HCT116 (cell line): ENCODE measurements around the gene WDR27. TPM values are rescaled to one million over a fixed set of nuclear protein-coding genes. Genes with fewer than 3 reads are reported as not detected.

Experiments
- ATAC-seq: fragments of 200-7000 bp; cut with Tn5 transposase; 2 replicates; pipeline ENCODE4 v1.9.1; 2020; ENCODE audit warnings: mild to moderate bottlenecking, moderate library complexity
- BruUV-seq: library from RNA; stranded (reverse); fragments of 400-500 nt; replicated peaks from 2 replicates; lab custom pipeline; 2021; lab: Mats Ljungman, UMichigan
- CTCF ChIA-PET: fragments of 300-600 bp; sonication (Branson Sonifier 250); formaldehyde crosslinking; loops from one replicate; lab custom pipeline; 2021; ENCODE audit warnings: antibody characterized with exemption; lab: Charles Lee
- POLR2A ChIA-PET: fragments of 300-600, 350-600 bp; sonication (Branson Sonifier 250); formaldehyde crosslinking; loops from one replicate; lab custom pipeline; 2021; ENCODE audit warnings: antibody characterized with exemption; lab: Charles Lee
- RAD21 ChIA-PET, 2 experiments: fragments of 300-600 bp; sonication (Branson Sonifier 250); formaldehyde crosslinking; loops; one replicate each; lab custom pipeline; 2023; ENCODE audit warnings: low total read pairs in 2 of 2; ENCODE audit not compliant: uncharacterized antibody in 2 of 2, unreplicated experiment in 2 of 2, low non-redundant PET in 1 of 2; lab: Charles Lee
- DNase-seq: peaks from one replicate; pipeline ENCODE4 v3.0.0-alpha.2; 2010; ENCODE audit warnings: low read depth, low spot score
- H2AFZ ChIP-seq: fragments of 200-600 bp; shearing (Covaris generic), sonication (generic); 2 replicates; pipeline ENCODE4 v1.6.1; 2017; ENCODE audit warnings: low read depth, mixed run types, mixed read lengths, antibody characterized with exemption, low read length; ENCODE audit not compliant: poor library complexity, severe bottlenecking
- H3K27ac ChIP-seq: 2 replicates; pipeline ENCODE4 v1.5.1; 2012; ENCODE audit warnings: low read depth, low read length
- H3K27me3 ChIP-seq: fragments of 200-600 bp; sonication (generic); 2 replicates; pipeline ENCODE4 v1.6.1; 2016; ENCODE audit warnings: mixed run types, low read length, mixed read lengths; ENCODE audit not compliant: insufficient read depth
- H3K36me3 ChIP-seq, 2 experiments: fragments of 200-500 bp in 1 of 2; fragments of 200-600 bp in 1 of 2; sonication (Bioruptor generic) in 1 of 2; sonication (generic) in 1 of 2; 2 replicates each; pipeline versions ENCODE4 v1.5.1 to v1.6.1; 2014 to 2016; ENCODE audit warnings: low read length in 2 of 2, inconsistent platforms in 1 of 2, mixed read lengths in 1 of 2, mixed run types in 1 of 2; ENCODE audit not compliant: insufficient read depth in 2 of 2, control insufficient read depth in 1 of 2
- H3K4me1 ChIP-seq, 2 experiments: fragments of 200-600 bp in 1 of 2; sonication (generic) in 1 of 2; 2 replicates each; pipeline versions ENCODE4 v1.5.1 to v1.6.1; 2012 to 2017; ENCODE audit warnings: low read length in 2 of 2, inconsistent platforms in 1 of 2, mild to moderate bottlenecking in 1 of 2, mixed read lengths in 1 of 2, mixed run types in 1 of 2, moderate library complexity in 1 of 2; ENCODE audit not compliant: insufficient read depth in 2 of 2, control insufficient read depth in 1 of 2
- H3K4me2 ChIP-seq: fragments of 200-600 bp; sonication (generic); 2 replicates; pipeline ENCODE4 v1.6.1; 2017; ENCODE audit warnings: mixed run types, low read length, mixed read lengths
- H3K4me3 ChIP-seq, 2 experiments: fragments of 200-600 bp in 1 of 2; sonication (generic) in 1 of 2; replicated peaks in 1 of 2; 2 replicates each; pipeline ENCODE4 v1.5.1; 2011 to 2016; ENCODE audit warnings: low read length in 2 of 2, control low read depth in 1 of 2, low read depth in 1 of 2, mild to moderate bottlenecking in 1 of 2, mixed read lengths in 1 of 2, mixed run types in 1 of 2
- H3K79me2 ChIP-seq: fragments of 200-600 bp; sonication (generic); 2 replicates; pipeline ENCODE4 v1.6.1; 2017; ENCODE audit warnings: mild to moderate bottlenecking, mixed run types, low read length, moderate library complexity, mixed read lengths; ENCODE audit not compliant: insufficient read depth
- H3K9ac ChIP-seq: fragments of 200-600 bp; sonication (generic); 2 replicates; pipeline ENCODE4 v1.6.1; 2016; ENCODE audit warnings: low read length, mixed read lengths
- H3K9me2 ChIP-seq: fragments of 200-600 bp; sonication (generic), shearing (Covaris generic); 2 replicates; pipeline ENCODE4 v1.6.1; 2017; ENCODE audit warnings: mixed run types, mild to moderate bottlenecking, moderate library complexity; ENCODE audit not compliant: insufficient read depth
- H3K9me3 ChIP-seq, 2 experiments: fragments of 200-500 bp in 1 of 2; fragments of 200-600 bp in 1 of 2; sonication (Bioruptor generic) in 1 of 2; sonication (generic) in 1 of 2; 2 replicates each; pipeline ENCODE4 v1.6.1; 2014 to 2017; ENCODE audit warnings: low read length in 2 of 2, mixed read lengths in 2 of 2, inconsistent platforms in 1 of 2, low read depth in 1 of 2, mild to moderate bottlenecking in 1 of 2, mixed run types in 1 of 2, moderate library complexity in 1 of 2; ENCODE audit not compliant: control insufficient read depth in 1 of 2, insufficient read depth in 1 of 2
- H4K20me1 ChIP-seq: fragments of 200-600 bp; sonication (generic), shearing (Covaris generic); 2 replicates; pipeline ENCODE4 v1.6.1; 2017; ENCODE audit warnings: mixed run types, mild to moderate bottlenecking, moderate library complexity; ENCODE audit not compliant: insufficient read depth
- CTCF ChIP-seq, 3 experiments: fragments of 200-600 bp in 1 of 3; sonication (generic) in 1 of 3; IDR thresholded peaks in 2 of 3; conservative IDR thresholded peaks in 1 of 3; 2 replicates each; pipeline ENCODE4 v1.5.1; 2012 to 2017; ENCODE audit warnings: low read depth in 2 of 3, low read length in 2 of 3, antibody characterized with exemption in 1 of 3, borderline replicate concordance in 1 of 3, control low read depth in 1 of 3, mild to moderate bottlenecking in 1 of 3, mixed read lengths in 1 of 3, mixed run types in 1 of 3, moderate library complexity in 1 of 3; ENCODE audit not compliant: insufficient read depth in 1 of 3
- EGR1 ChIP-seq: IDR thresholded peaks from 2 replicates; pipeline ENCODE4 v1.6.1; 2012; ENCODE audit warnings: low read depth
- FOSL1 ChIP-seq: IDR thresholded peaks from 2 replicates; pipeline ENCODE4 v1.6.1; 2012; ENCODE audit warnings: low read depth
- JUND ChIP-seq: IDR thresholded peaks from 2 replicates; pipeline ENCODE4 v1.6.1; 2012
- POLR2A ChIP-seq: IDR thresholded peaks from 2 replicates; pipeline ENCODE4 v1.7.0; 2011; ENCODE audit warnings: borderline replicate concordance; ENCODE audit not compliant: insufficient read depth, insufficient read length; ENCODE audit errors: extremely low read depth
- POLR2AphosphoS5 ChIP-seq: IDR thresholded peaks from 2 replicates; pipeline ENCODE4 v1.6.1; 2011; ENCODE audit warnings: mild to moderate bottlenecking, low read depth, low read length, moderate library complexity
- RAD21 ChIP-seq: IDR thresholded peaks from 2 replicates; pipeline ENCODE4 v1.6.1; 2012; ENCODE audit warnings: low read depth, mild to moderate bottlenecking
- REST ChIP-seq: IDR thresholded peaks from 2 replicates; pipeline ENCODE4 v1.6.1; 2012; ENCODE audit warnings: low read depth
- SIN3A ChIP-seq: IDR thresholded peaks from 2 replicates; pipeline ENCODE4 v1.6.1; 2012; ENCODE audit warnings: low read depth
- SRF ChIP-seq: IDR thresholded peaks from 2 replicates; pipeline ENCODE4 v1.6.1; 2012; ENCODE audit warnings: low read depth
- TCF7L2 ChIP-seq: IDR thresholded peaks from 2 replicates; pipeline ENCODE4 v1.7.0; 2011; ENCODE audit warnings: borderline replicate concordance, inconsistent platforms; ENCODE audit not compliant: insufficient read depth, insufficient read length; ENCODE audit errors: extremely low read depth
- ZFX ChIP-seq: fragments of 450-650 bp; IDR thresholded peaks from 2 replicates; pipeline ENCODE4 v1.6.1; 2017
- ZNF274 ChIP-seq: fragments of 200-500 bp; sonication (Bioruptor generic); IDR thresholded peaks from 2 replicates; pipeline ENCODE4 v1.6.1; 2014; ENCODE audit warnings: mild to moderate bottlenecking, low read depth, low read length, inconsistent platforms
- intact Hi-C: fragments of 100-400 bp; cut with micrococcal nuclease; formaldehyde crosslinking; loops from 2 replicates; pipeline ENCODE4 v1.10.0; 2022
- total RNA-seq: library from RNA; stranded (reverse); gene quantifications from one replicate; pipeline ENCODE4 v1.2.1, GENCODE V29; 2021; ENCODE audit not compliant: unreplicated experiment

WDR27 gene
- total RNA-seq, 1 experiment from 2014 or later = 60.6 TPM

- H2AFZ ChIP-seq = no peak overlapping the region
These were observed 25.1 kb upstream of the WDR27 start for GRCh38 chr6:169726963-169727362.

GRCh38 chr6:169726049-169726400 lies 24.2 kb upstream of the WDR27 start:
- RAD21 ChIA-PET = no interaction called here
- H3K36me3 ChIP-seq = no peaks in the 10 kb centered on the region
- H3K9ac ChIP-seq = no peak overlapping the region
- POLR2A ChIA-PET = no interaction called here
- no peaks in the 10 kb centered on the region for H3K9me2 ChIP-seq
- no peak overlapping the region for H2AFZ ChIP-seq
- no TSS peak for BruUV-seq
- H3K4me1 ChIP-seq = peaks cover 19 to 27% of the 10 kb centered on the region in 2 experiments
- H3K4me3 ChIP-seq = no peak overlapping the region
- H3K9me3 ChIP-seq = no peaks in the 10 kb centered on the region
- no peaks in the 10 kb centered on the region for H3K27me3 ChIP-seq
- DNase-seq (no peak), ATAC-seq (no peak)
- H4K20me1 ChIP-seq = 0 out of 2 replicates have a peak, but pooled peaks cover 4% of the 10 kb centered on the region
- H3K27ac ChIP-seq = no peak overlapping the region
- H3K4me2 ChIP-seq = no peak overlapping the region
- CTCF ChIA-PET = no interaction called here
- H3K79me2 ChIP-seq = peaks cover 25% of the 10 kb centered on the region
- intact Hi-C loops = no loop called here
- no peak for TF ChIP-seq JUND
- TF ChIP-seq SIN3A = no peak
- no peak for TF ChIP-seq ZNF274
- no peak for TF ChIP-seq POLR2AphosphoS5
- no peak for TF ChIP-seq POLR2A
- no peak for TF ChIP-seq TCF7L2
- no peak for TF ChIP-seq SRF
- no peak for TF ChIP-seq FOSL1
- no peak for TF ChIP-seq REST

More at GRCh38 chr6:169726963-169727362, 25.1 kb upstream of the WDR27 start:
- TF ChIP-seq CTCF (IDR thresholded peaks at IDR 0.05 in 2 of 3, conservative IDR thresholded peaks at IDR 0.05 in 1 of 3; ENCODE audit: borderline replicate concordance in 1 of 3, insufficient read depth in 1 of 3, low read depth in 2 of 3, low read length in 2 of 3) = no peak
- no peak for TF ChIP-seq ZFX
- no peak for TF ChIP-seq EGR1
- no peak for TF ChIP-seq JUND
- TF ChIP-seq POLR2AphosphoS5 = no peak
- TF ChIP-seq RAD21 = no peak
- no peak for TF ChIP-seq ZNF274
- POLR2A ChIA-PET = no interaction called here
- no peak overlapping the region for H3K4me3 ChIP-seq
- intact Hi-C loops = no loop called here
- RAD21 ChIA-PET = no interaction called here
- no peak for DNase-seq
- ATAC-seq = no peak
- no peaks in the 10 kb centered on the region for H3K9me2 ChIP-seq
- no peak overlapping the region for H3K4me2 ChIP-seq
- H3K9me3 ChIP-seq = no peaks in the 10 kb centered on the region
- H3K27ac ChIP-seq = no peak overlapping the region
- no peaks in the 10 kb centered on the region for H3K27me3 ChIP-seq
- no peaks in the 10 kb centered on the region for H4K20me1 ChIP-seq
- no peak overlapping the region for H3K9ac ChIP-seq
- CTCF ChIA-PET = no interaction called here
- peaks cover 15% of the 10 kb centered on the region for H3K79me2 ChIP-seq
- no TSS peak for BruUV-seq
- H3K4me1 ChIP-seq = peaks cover 16 to 24% of the 10 kb centered on the region in 2 experiments
- H3K36me3 ChIP-seq = no peaks in the 10 kb centered on the region
